ENCODE data around the gene C9orf57.

- TF ChIP-seq GATA2 (IDR thresholded peaks at IDR 0.05; ENCODE audit: low read depth, low read length) = no peak
- TF ChIP-seq GATA3 (IDR thresholded peaks at IDR 0.05; ENCODE audit: low read depth, low read length) = no peak
Observed at GRCh38 chr9:72046630-72047456, 13.6 kb downstream of the C9orf57 start.
